H9 (cell line): Measurements from ENCODE around the gene MSX2. TPM values are rescaled to one million over a fixed set of nuclear protein-coding genes. Genes with fewer than 3 reads are reported as not detected.
A peak's percentile ranks its signal among the peaks of the same experiment; 100 is the strongest.

Experiments used
- DNase-seq: peaks from one replicate; pipeline ENCODE4 v3.0.0-alpha.2; 2017
- H2AFZ ChIP-seq: one replicate; pipeline ENCODE4 v1.6.1; 2013; ENCODE audit warnings: mild to moderate bottlenecking, low read length, control low read depth, moderate library complexity
- H2AK5ac ChIP-seq: 2 replicates; pipeline ENCODE4 v1.6.1; 2013; ENCODE audit warnings: low read length, control low read depth, mixed read lengths; ENCODE audit not compliant: insufficient read length
- H2BK120ac ChIP-seq: one replicate; pipeline ENCODE4 v1.6.1; 2013; ENCODE audit warnings: low read depth, mild to moderate bottlenecking, low read length, control low read depth, inconsistent platforms; ENCODE audit not compliant: poor library complexity, severe bottlenecking
- H2BK12ac ChIP-seq: 2 replicates; pipeline ENCODE4 v1.6.1; 2013; ENCODE audit warnings: low read length, control low read depth, mixed read lengths, low read depth; ENCODE audit not compliant: insufficient read length
- H2BK15ac ChIP-seq: 2 replicates; pipeline ENCODE4 v1.6.1; 2013; ENCODE audit warnings: low read depth, low read length, control low read depth
- H2BK20ac ChIP-seq: one replicate; pipeline ENCODE4 v1.6.1; 2013; ENCODE audit warnings: low read depth, mild to moderate bottlenecking, low read length, control low read depth, inconsistent platforms; ENCODE audit not compliant: poor library complexity, severe bottlenecking
- H2BK5ac ChIP-seq: 2 replicates; pipeline ENCODE4 v1.6.1; 2013; ENCODE audit warnings: low read length, control low read depth, mixed read lengths; ENCODE audit not compliant: insufficient read length
- H3K14ac ChIP-seq: 2 replicates; pipeline ENCODE4 v1.6.1; 2013; ENCODE audit warnings: low read length, control low read depth; ENCODE audit not compliant: insufficient read depth
- H3K18ac ChIP-seq: 2 replicates; pipeline ENCODE4 v1.6.1; 2013; ENCODE audit warnings: low read depth, mild to moderate bottlenecking, mixed read lengths, low read length, control low read depth; ENCODE audit not compliant: insufficient read length
- H3K23ac ChIP-seq: 2 replicates; pipeline ENCODE4 v1.6.1; 2013; ENCODE audit warnings: low read length, control low read depth, mixed read lengths, low read depth; ENCODE audit not compliant: insufficient read length
- H3K23me2 ChIP-seq: 2 replicates; pipeline ENCODE4 v1.6.1; 2013; ENCODE audit warnings: low read depth, mild to moderate bottlenecking, mixed read lengths, low read length, control low read depth; ENCODE audit not compliant: insufficient read length, poor library complexity, severe bottlenecking
- H3K27ac ChIP-seq: 2 replicates; pipeline ENCODE4 v1.5.1; 2013; ENCODE audit warnings: low read length, control low read depth, mixed read lengths, low read depth; ENCODE audit not compliant: insufficient read length
- H3K27me3 ChIP-seq: 2 replicates; pipeline ENCODE4 v1.6.1; 2013; ENCODE audit warnings: low read length, control low read depth, inconsistent platforms; ENCODE audit not compliant: insufficient read depth
- H3K4ac ChIP-seq: 2 replicates; pipeline ENCODE4 v1.6.1; 2013; ENCODE audit warnings: low read depth, mild to moderate bottlenecking, control low read depth, inconsistent platforms, low read length, moderate library complexity
- H3K4me1 ChIP-seq: 2 replicates; pipeline ENCODE4 v1.6.1; 2013; ENCODE audit warnings: low read length, control low read depth, inconsistent platforms; ENCODE audit not compliant: insufficient read depth
- H3K4me2 ChIP-seq: 2 replicates; pipeline ENCODE4 v1.6.1; 2013; ENCODE audit warnings: low read length, control low read depth, mixed read lengths; ENCODE audit not compliant: insufficient read length, insufficient read depth
- H3K56ac ChIP-seq: 2 replicates; pipeline ENCODE4 v1.6.1; 2013; ENCODE audit warnings: low read depth, mild to moderate bottlenecking, mixed read lengths, low read length, control low read depth; ENCODE audit not compliant: insufficient read length
- H3K79me1 ChIP-seq: 2 replicates; pipeline ENCODE4 v1.6.1; 2013; ENCODE audit warnings: low read depth, mild to moderate bottlenecking, moderate library complexity, low read length, control low read depth, inconsistent platforms; ENCODE audit not compliant: insufficient read depth, poor library complexity, severe bottlenecking
- H3K79me2 ChIP-seq: 2 replicates; pipeline ENCODE4 v1.6.1; 2013; ENCODE audit warnings: low read length, control low read depth, inconsistent platforms; ENCODE audit not compliant: insufficient read depth
- H3K9ac ChIP-seq: 2 replicates; pipeline ENCODE4 v1.6.1; 2013; ENCODE audit warnings: low read length, control low read depth, mixed read lengths; ENCODE audit not compliant: insufficient read length; ENCODE audit errors: extremely low read depth
- H3K9me3 ChIP-seq: one replicate; pipeline ENCODE4 v1.6.1; 2013; ENCODE audit warnings: low read depth, low read length, inconsistent platforms; ENCODE audit not compliant: control insufficient read depth
- H3T11ph ChIP-seq: one replicate; pipeline ENCODE4 v1.6.1; 2013; ENCODE audit warnings: mild to moderate bottlenecking, low read length, control low read depth, inconsistent platforms
- H4K20me1 ChIP-seq: one replicate; pipeline ENCODE4 v1.6.1; 2013; ENCODE audit not compliant: control insufficient read depth, insufficient read length, insufficient read depth
- H4K5ac ChIP-seq: 2 replicates; pipeline ENCODE4 v1.6.1; 2013; ENCODE audit warnings: low read depth, mild to moderate bottlenecking, mixed read lengths, low read length, control low read depth; ENCODE audit not compliant: insufficient read length
- H4K8ac ChIP-seq: replicated peaks from 2 replicates; pipeline ENCODE4 v1.6.1; 2013; ENCODE audit warnings: low read length, control low read depth, mixed read lengths, low read depth; ENCODE audit not compliant: insufficient read length
- H4K91ac ChIP-seq: 2 replicates; pipeline ENCODE4 v1.6.1; 2013; ENCODE audit warnings: low read depth, mild to moderate bottlenecking, moderate library complexity, mixed read lengths, low read length, control low read depth; ENCODE audit not compliant: insufficient read length
- H3K27ac Mint-ChIP-seq, 3 experiments: 2 replicates in 2 of 3; 3 replicates in 1 of 3; pipeline ENCODE4 v1.8.0; 2020 to 2021; ENCODE audit warnings: mixed read lengths in 3 of 3, mild to moderate bottlenecking in 1 of 3, moderate library complexity in 1 of 3
- H3K27me3 Mint-ChIP-seq: 2 replicates; pipeline ENCODE4 v1.8.0; 2021; ENCODE audit warnings: low read depth, mild to moderate bottlenecking, moderate library complexity, mixed read lengths
- H3K36me3 Mint-ChIP-seq, 3 experiments: 2 replicates in 2 of 3; 3 replicates in 1 of 3; pipeline ENCODE4 v1.8.0; 2020 to 2021; ENCODE audit warnings: low read depth in 3 of 3, mixed read lengths in 3 of 3; ENCODE audit not compliant: insufficient read depth in 1 of 3
- H3K4me1 Mint-ChIP-seq, 2 experiments: 2 replicates each; pipeline ENCODE4 v1.8.0; 2020; ENCODE audit warnings: mixed read lengths in 2 of 2
- H3K4me3 Mint-ChIP-seq, 2 experiments: 2 replicates in 1 of 2; 3 replicates in 1 of 2; pipeline ENCODE4 v1.8.0; 2020 to 2021; ENCODE audit warnings: mild to moderate bottlenecking in 2 of 2, mixed read lengths in 2 of 2, moderate library complexity in 1 of 2
- H3K9me3 Mint-ChIP-seq, 2 experiments: 2 replicates in 1 of 2; 3 replicates in 1 of 2; pipeline ENCODE4 v1.8.0; 2020; ENCODE audit warnings: mild to moderate bottlenecking in 2 of 2, mixed read lengths in 2 of 2, moderate library complexity in 1 of 2
- WGBS: extraction: QIAGEN DNeasy Blood & Tissue Kit; methylation state at CpG from one replicate; pipeline ENCODE4 v1.1.7; 2013; ENCODE audit warnings: missing lambda C conversion rate, low lambda C conversion rate, mixed read lengths; ENCODE audit not compliant: insufficient read length; ENCODE audit errors: extremely low coverage; 5-methylcytosine and 5-hydroxymethylcytosine counted together
- total RNA-seq: library from RNA; stranded (reverse); gene quantifications from 2 replicates; pipeline ENCODE4 v1.2.1, GENCODE V29; 2021
- TF ChIP-seq, protein P1 (sequence below): fragments of 200-600 bp; sonication (generic); conservative IDR thresholded peaks from 3 replicates; pipeline ENCODE4 v1.8.0; 2021; ENCODE audit warnings: antibody characterized with exemption, mild to moderate bottlenecking

MSX2 gene
- total RNA-seq, 1 experiment from 2014 or later = 0.35 TPM

DNA sequence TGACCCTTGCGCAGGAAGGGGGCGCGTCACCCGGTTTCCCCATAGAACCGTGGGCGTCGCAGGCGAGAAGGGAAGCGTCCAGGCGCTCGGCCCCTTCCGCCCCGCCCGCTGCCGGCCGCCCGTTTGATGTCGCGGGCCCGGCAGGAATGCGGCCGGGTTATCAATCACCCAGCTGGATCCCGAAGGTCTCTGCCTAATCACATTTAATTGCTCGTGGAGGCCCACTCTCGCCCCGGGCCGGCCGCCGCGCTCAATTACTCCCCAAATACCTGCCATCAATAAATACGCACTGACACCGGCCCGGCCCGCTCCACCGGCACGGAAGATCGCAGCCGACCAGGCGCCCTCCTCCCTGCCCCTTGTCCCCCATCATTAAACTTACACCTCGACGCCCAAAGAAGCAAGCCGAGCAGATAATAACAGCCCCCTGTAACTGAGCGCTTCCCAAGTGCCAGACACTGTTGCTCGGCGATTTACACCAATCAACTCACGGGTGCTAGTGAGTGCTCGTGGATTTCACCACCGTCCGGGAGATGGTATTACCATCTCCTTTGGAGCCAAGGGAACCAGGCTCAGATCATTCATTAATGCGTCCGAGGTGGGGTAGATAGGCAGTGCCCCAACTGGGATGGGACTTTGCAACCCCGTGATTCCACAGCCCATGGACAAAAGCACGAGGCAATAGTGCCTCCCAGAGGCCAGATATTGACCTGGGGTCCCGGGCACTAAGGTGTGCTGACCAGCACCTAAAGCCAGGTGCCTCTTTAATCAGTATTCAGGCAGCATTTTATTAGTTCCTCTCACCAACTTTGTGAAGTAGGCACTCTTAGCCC is 11.3 kb downstream of the MSX2 start:
- Histone ChIP-seq H3K9ac (no peak overlapping the region), H2BK120ac (no peak overlapping the region), H3K4me2 (peak overlapping the region; percentile 78), H3K79me2 (no peaks in the 10 kb centered on the region), H2BK12ac (no peak overlapping the region), H2BK15ac (no peak overlapping the region), H3K56ac (no peak overlapping the region), H4K5ac (no peak overlapping the region), H4K91ac (no peak overlapping the region), H3K27ac (no peak overlapping the region), H2AFZ (no peak overlapping the region), H3T11ph (no peak overlapping the region), H3K4ac (no peak overlapping the region), H4K8ac (no peak overlapping the region), H2BK20ac (no peak overlapping the region), H3K27me3 (peaks cover 67% of the 10 kb centered on the region), H2BK5ac (no peak overlapping the region), H3K23ac (no peak overlapping the region), H3K4me1 (peaks cover 2% of the 10 kb centered on the region; the same call in 1 of the 2 replicates), H3K9me3 (no peaks in the 10 kb centered on the region), H4K20me1 (no peaks in the 10 kb centered on the region), H2AK5ac (no peak overlapping the region), H3K79me1 (no peaks in the 10 kb centered on the region), H3K14ac (no peak overlapping the region), H3K23me2 (peaks cover 11% of the 10 kb centered on the region), H3K18ac (no peak overlapping the region)
- peaks cover 0 to 6% of the 10 kb centered on the region in 2 experiments; a peak in 1 of 5 replicates for H3K9me3 Mint-ChIP-seq
- H3K27ac Mint-ChIP-seq = no peak overlapping the region
- H3K4me3 Mint-ChIP-seq = peak overlapping the region; percentile 65 to 84
- DNase-seq = peak; percentile 78
- TF ChIP-seq, protein P1, sequence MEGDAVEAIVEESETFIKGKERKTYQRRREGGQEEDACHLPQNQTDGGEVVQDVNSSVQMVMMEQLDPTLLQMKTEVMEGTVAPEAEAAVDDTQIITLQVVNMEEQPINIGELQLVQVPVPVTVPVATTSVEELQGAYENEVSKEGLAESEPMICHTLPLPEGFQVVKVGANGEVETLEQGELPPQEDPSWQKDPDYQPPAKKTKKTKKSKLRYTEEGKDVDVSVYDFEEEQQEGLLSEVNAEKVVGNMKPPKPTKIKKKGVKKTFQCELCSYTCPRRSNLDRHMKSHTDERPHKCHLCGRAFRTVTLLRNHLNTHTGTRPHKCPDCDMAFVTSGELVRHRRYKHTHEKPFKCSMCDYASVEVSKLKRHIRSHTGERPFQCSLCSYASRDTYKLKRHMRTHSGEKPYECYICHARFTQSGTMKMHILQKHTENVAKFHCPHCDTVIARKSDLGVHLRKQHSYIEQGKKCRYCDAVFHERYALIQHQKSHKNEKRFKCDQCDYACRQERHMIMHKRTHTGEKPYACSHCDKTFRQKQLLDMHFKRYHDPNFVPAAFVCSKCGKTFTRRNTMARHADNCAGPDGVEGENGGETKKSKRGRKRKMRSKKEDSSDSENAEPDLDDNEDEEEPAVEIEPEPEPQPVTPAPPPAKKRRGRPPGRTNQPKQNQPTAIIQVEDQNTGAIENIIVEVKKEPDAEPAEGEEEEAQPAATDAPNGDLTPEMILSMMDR = peak; percentile 84
- peaks cover 93% of the 10 kb centered on the region for H3K27me3 Mint-ChIP-seq
- WGBS = no CpG with 5 or more reads among the region's 54 CpGs
- no peaks in the 10 kb centered on the region for H3K36me3 Mint-ChIP-seq
- H3K4me1 Mint-ChIP-seq = peaks cover 45 to 51% of the 10 kb centered on the region in 2 experiments
